ENCODE measurements around the gene PLEKHA7.
"Not testable (repeated sequence)": the region's sequence is repeated elsewhere in the genome, so short reads cannot be mapped to it uniquely, and the experiment has no call there.

Gene PLEKHA7

DNA sequence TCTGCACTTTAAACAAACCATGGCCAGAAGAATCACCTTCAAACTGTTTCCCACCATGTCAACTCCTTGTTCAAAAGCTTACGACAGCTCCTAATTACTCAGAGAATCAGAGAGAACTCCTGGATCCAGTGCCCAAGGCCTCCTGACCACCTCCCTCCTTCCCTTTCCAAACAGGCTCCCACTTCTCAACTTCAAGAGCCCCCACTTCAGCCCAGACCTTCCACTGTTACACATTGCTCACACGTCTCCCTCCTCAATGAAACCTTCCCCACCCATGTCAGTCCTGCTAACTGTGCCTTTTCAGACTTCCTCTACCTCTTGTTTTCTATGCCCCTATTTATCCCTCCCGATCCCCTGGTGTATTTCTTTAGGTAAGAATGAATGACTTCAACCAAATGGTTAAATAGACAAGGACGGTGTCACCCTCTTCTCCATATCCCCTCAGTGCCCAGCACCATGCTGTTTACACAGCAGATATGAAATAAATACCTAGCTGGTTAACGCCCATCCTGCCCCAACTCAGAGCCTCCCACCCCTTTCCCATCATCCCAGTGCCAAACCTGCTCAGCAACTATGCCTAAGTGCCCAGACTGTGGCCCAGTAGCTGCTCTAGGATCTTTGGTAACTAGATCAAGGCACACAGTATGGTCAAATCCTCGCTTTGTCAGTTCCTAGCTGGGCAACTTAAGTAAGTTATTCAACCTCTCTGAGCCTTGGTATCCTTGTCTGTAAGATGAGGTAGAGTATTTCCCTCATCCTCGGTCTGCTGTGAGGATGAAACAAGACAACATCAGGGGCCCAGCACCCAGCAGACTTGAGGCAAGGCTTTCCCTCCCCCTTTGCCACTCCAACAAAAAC lies 36.8 kb downstream of the PLEKHA7 start:
- DNase-seq = no peak

DNA sequence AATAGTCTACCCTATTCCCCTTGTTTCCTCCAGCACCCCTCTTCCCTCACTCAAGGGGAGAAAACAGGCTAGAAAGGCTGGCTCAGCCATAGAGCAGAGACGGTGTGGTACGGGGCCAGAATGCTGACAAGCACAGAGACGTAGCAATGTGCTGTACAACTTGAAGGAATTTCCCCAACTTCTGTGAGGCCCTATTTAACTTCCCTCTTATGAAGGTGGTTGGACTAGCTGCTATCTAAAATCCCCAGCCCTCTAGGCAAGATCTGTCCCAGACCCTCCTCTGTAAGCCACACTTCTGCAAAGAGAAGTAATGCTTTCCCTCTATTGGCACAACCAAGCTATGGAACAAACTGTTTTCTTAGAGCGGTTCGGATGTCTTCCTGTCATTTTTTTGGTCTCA lies 37.8 kb downstream of the PLEKHA7 start:
- no peak for DNase-seq

DNA sequence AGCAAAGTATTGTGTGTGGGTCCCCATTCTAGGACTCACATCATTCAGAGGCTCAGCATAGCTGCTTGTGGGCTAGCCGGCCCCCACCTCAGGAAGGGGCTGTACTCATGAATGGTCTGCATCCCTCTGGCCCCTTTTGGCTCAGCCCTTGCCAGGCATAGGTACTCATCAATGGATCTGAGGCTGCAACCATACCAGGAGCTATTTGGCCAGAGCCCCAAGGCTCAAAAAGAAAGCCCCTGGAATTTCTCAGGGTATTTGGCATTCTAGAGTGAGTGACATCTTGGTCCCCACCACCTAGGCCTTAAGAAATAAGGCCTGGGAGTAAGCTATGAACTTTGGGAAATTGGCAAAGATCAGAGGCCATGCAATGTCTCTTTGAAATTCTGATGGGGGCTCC lies 38.3 kb downstream of the PLEKHA7 start:
- DNase-seq = no peak

DNA sequence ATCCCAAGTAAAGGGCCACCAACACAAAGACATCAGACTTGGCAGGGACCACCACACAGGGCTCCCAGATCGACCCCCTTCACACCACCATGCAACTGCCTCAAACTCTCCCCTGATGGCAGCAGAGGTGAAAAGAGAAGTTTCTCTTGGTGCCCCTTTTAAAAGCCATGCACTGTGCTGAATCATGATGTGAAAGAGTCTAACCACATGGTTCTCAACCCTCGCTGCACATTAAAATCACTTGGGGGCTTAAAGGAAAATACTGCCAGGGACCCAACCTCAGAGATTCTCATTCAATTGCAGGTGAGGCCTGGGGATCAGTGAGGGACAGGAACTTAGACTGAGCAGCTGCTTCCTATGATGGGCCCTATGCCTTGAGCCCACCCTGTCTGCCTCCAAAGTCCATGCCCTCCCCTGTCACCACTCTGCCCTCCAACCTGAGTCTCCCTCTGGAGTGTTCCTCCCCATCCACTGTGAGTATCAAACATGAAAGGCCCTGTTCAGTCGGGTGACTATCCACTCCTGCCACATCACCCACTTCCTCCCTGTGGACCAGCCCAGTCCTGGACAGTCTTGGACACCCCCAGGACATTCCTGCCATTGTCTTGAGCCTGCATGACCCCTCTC lies 40.8 kb downstream of the PLEKHA7 start:
- DNase-seq = no peak

DNA sequence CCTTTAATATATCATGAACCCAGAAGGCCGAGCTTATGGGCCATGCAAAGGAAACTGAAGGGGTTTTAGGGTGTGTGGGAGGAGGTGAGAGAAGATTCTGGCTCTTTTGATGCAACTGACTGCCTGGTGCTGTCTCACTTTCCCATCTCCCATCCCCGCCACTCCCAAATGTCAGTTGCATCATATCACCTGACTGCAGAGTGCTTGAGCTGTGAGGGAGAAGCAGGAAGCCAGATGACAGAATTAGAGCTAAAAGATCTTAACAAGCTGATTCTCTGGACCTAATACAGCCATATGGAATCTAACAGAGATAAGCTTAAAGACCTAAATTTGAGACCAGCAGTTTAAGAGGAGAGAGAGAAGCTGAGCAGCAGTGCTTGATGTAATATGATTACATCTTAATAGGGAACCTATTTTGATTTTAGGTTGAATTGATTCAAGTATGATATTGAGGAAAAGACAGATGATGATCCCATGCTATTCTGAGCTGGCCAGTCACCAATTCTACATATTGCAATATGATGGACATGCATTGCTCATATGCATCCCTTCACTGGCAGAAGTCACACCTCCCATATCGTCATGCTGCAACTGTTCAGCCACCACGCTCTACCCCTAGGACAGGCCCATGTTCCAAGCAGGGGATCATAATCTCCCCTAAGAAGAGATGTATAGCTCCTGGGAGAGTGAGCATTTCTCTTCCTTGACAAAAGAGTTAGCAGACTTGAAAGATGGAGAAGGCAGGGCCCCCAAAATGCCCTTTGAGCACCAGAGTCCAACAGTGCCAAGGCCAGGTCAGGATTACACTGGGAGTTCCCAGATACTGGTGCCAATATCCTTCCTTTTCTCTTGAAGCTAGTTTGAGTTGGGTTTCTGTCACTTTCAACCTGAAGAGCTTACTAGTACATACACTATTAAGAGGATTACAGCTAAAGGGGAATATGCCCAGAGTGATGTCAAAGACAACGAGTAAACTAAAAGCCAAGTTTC lies 44.9 kb downstream of the PLEKHA7 start:
- no peak for DNase-seq

DNA sequence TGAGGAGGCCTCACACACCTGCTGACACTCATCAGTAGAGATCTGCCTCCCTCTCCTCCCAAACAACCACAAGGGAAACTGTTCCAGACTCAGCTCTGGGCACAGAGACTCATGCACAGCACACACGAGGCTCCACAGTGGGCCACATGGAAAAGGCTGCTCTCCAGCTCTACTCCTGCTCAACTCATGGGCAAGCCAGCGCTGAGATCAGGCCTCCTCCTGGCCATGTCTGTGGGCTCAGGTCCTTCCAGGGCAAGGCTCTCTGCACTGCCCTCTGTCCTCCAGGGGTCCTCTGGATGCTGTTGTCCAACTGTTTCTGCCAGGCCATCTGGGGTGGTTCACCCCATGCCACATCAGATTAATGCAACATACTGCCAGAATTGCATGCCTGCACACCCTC lies 46.0 kb downstream of the PLEKHA7 start:
- no peak for DNase-seq

GRCh38 chr11:16966930-16967671 lies 47.1 kb downstream of the PLEKHA7 start:
- no peak for DNase-seq

DNA sequence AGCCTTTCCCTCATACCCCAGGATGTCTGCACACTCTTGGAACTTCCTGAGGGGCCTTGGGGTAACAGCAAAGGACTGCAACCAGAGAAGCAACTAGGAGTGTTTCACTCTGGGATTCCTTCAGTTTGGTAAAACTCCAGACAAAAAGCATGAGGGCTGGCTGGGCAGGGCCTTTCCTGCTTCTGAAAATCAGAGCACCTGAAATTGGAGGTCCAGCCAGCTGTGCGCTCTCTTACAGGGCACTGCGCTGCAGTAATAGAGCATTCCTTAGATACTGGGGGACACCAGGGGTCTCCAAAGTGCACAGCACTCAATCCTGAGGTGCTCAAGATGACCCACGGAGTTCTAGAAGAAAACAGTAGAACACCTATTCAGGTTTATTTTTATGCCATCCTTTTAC lies 49.7 kb downstream of the PLEKHA7 start:
- DNase-seq = no peak

GRCh38 chr11:16963316-16963876 lies 50.8 kb downstream of the PLEKHA7 start:
- DNase-seq = no peak

GRCh38 chr11:16962589-16962988 lies 51.6 kb downstream of the PLEKHA7 start:
- not testable (repeated sequence) for DNase-seq

DNA sequence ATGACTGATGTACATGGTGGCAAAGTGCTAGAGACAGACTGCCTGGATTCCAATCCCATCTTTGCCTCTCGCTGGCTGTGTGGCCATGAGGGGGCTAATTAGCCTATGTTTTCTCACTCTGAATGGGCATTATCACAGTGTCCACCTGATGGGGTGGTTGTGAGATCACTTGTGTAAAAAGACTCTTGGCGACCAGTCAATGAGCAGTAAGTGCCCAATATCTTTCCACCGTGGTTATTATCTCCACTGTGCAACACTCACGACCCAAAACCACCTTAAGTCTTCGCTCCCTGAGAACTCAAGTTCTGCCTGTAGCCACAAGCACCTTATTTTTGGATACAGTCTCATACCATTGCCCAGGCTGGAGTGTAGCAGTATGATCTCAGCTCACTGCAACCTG lies 52.1 kb downstream of the PLEKHA7 start:
- DNase-seq = no peak

GRCh38 chr11:16960250-16960649 lies 54.0 kb downstream of the PLEKHA7 start:
- DNase-seq = no peak

GRCh38 chr11:16959602-16960001 lies 54.6 kb downstream of the PLEKHA7 start:
- no peak for DNase-seq

DNA sequence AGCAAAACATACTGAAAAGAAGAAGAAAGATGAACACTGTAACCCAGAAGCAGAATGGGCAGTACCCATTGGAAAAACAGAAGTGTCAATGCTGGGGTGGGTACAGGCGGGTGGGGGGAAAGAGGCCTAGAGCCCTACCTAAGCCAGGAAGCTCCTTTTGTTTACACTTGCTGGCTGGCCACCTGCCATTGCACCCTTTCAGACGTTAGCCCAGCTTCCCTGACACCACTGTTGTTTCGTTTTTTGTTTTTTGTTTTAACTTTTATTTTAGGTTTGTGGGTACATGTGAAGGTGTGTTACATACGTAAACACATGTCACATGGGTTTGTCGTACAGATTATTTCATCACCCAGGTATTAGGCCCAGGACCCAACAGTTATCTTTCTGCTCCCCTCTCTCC lies 55.4 kb downstream of the PLEKHA7 start:
- DNase-seq = no peak

GRCh38 chr11:16956538-16957153 lies 57.6 kb downstream of the PLEKHA7 start:
- DNase-seq = no peak

- DNase-seq = no peak
Measured at GRCh38 chr11:16953663-16954062, 60.6 kb downstream of the PLEKHA7 start.

GRCh38 chr11:16946477-16947282 lies 67.5 kb downstream of the PLEKHA7 start:
- no peak for DNase-seq

- DNase-seq = peak; percentile 60
Measured at GRCh38 chr11:16945671-16946469, 68.3 kb downstream of the PLEKHA7 start.

DNA sequence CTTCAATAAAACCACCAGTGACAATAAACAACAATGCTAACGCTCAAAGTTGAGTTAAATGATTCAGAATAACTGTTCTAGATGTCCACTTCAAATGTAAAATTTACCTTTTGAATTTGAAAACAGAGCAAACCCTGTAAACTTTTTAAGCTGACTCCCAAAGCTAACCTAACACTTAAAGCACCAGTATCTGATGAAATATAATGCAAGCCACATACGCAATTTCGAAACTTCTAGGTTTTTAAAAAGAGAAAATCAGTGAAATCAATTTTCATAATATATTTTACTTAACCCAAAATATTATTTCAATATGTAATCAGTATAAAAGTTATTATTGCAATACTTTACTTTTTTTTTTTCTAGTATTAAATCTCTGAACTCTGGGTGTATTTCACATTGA lies 71.3 kb downstream of the PLEKHA7 start:
- DNase-seq = no peak

DNA sequence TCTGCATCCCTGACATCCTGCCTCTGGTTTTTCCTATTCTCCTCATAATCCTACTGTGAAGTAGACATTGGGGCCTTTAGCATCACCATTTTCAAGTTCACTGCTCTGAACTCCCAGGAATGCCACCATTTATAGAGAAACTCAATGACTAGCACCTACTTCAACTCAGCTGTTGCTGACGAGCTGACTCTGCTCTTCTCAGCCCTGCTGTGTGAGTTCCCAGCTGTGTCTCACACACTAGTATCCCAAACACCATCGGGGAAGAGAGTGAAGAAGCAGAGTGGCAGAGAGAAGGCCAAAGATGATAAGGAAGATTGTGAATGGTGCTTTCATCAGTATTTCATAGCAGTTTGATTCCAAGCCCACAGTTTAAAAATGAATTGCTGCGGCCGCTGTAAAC lies 71.9 kb downstream of the PLEKHA7 start:
- no peak for DNase-seq

All from activated CD4-positive, alpha-beta T cell treated with anti-CD3 and anti-CD28 coated beads, Interleukin-2, amount 50 U/mL, for 16 hours (primary cell).